Stomach (tissue), 4 donors: ENCODE data around the gene SHISA6.

Experiments
- EP300 ChIP-seq: sonication (generic); formaldehyde crosslinking; IDR thresholded peaks from one replicate; pipeline ENCODE4 v1.6.1; 2017; ENCODE audit warnings: antibody characterized with exemption
- POLR2A ChIP-seq, 4 donors: fragments of 450-650 bp; IDR thresholded peaks; one replicate each; pipeline ENCODE4 v1.6.1; 2016; ENCODE audit warnings: antibody characterized with exemption in 4 of 4, control low read depth in 2 of 4, mild to moderate bottlenecking in 1 of 4, moderate library complexity in 1 of 4
- POLR2AphosphoS5 ChIP-seq, 3 donors: sonication (generic); formaldehyde crosslinking; IDR thresholded peaks; one replicate each; pipeline ENCODE4 v1.6.1; 2016; ENCODE audit warnings: antibody characterized with exemption in 3 of 3
- TF ChIP-seq, protein P1 (sequence below), 7 experiments: fragments of 450-650 bp in 4 of 7; fragments of 200-600 bp in 3 of 7; sonication (generic) in 3 of 7; IDR thresholded peaks; one replicate each; pipeline ENCODE4 v1.5.1; 2016 to 2019; ENCODE audit warnings: antibody characterized with exemption in 7 of 7, control low read depth in 2 of 7, mild to moderate bottlenecking in 1 of 7

DNA sequence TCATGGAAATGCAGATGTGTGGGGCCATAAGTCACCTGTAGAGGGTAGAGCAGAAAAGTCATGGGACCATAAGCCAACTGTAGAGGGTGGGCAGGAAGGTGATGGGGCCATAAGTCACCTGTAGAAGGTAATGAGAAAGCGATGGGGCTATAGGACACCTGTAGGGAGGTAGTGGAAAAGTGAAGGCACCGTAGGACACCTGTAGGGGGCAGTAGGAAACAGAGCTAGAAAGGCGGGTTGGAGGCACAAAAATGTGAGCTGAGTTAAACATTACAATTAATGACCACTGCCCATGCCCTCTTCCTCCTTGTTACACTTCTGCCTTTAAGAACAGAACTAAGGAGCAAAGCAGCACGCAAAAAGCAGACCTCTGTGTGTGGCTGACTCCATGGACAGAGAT lies 150.1 kb downstream of the SHISA6 start:
- TF ChIP-seq, protein P1, sequence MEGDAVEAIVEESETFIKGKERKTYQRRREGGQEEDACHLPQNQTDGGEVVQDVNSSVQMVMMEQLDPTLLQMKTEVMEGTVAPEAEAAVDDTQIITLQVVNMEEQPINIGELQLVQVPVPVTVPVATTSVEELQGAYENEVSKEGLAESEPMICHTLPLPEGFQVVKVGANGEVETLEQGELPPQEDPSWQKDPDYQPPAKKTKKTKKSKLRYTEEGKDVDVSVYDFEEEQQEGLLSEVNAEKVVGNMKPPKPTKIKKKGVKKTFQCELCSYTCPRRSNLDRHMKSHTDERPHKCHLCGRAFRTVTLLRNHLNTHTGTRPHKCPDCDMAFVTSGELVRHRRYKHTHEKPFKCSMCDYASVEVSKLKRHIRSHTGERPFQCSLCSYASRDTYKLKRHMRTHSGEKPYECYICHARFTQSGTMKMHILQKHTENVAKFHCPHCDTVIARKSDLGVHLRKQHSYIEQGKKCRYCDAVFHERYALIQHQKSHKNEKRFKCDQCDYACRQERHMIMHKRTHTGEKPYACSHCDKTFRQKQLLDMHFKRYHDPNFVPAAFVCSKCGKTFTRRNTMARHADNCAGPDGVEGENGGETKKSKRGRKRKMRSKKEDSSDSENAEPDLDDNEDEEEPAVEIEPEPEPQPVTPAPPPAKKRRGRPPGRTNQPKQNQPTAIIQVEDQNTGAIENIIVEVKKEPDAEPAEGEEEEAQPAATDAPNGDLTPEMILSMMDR (IDR thresholded peaks at IDR 0.05), result no peak
- TF ChIP-seq EP300 (no peak), POLR2AphosphoS5 (IDR thresholded peaks at IDR 0.05) (no peak), POLR2A (IDR thresholded peaks at IDR 0.05) (no peak)
